Uterus (tissue), 2 donors: Measurements from ENCODE around the gene DGKI.

ENCODE experiments used
- CTCF ChIP-seq, 4 experiments: fragments of 200-600 bp in 2 of 4; fragments of 450-650 bp in 2 of 4; sonication (generic) in 2 of 4; IDR thresholded peaks; one replicate each; pipeline ENCODE4 v1.5.1; 2016 to 2019; ENCODE audit warnings: antibody characterized with exemption in 4 of 4, mild to moderate bottlenecking in 2 of 4, moderate library complexity in 1 of 4
- POLR2A ChIP-seq, 2 donors: fragments of 450-650 bp; IDR thresholded peaks; one replicate each; pipeline ENCODE4 v1.6.1; 2016; ENCODE audit warnings: antibody characterized with exemption in 2 of 2, mild to moderate bottlenecking in 1 of 2, moderate library complexity in 1 of 2

GRCh38 chr7:137446025-137446424, 400.7 kb downstream of the DGKI start:
- peak in 1 of 4 experiments; percentile 15 for TF ChIP-seq CTCF (IDR thresholded peaks at IDR 0.05)
- no peak for TF ChIP-seq POLR2A (IDR thresholded peaks at IDR 0.05)
